HG03442 (cell line): Measurements from ENCODE around the gene CUX1.
"Not testable (repeated sequence)": the region's sequence is repeated elsewhere in the genome, so short reads cannot be mapped to it uniquely, and the experiment has no call there.

Experiments
- ATAC-seq: cut with Tn5 transposase; IDR thresholded peaks from one replicate; pipeline ENCODE4 v1.9.1; 2021; ENCODE audit warnings: mild to moderate bottlenecking, moderate library complexity; ENCODE audit not compliant: unreplicated experiment

Gene CUX1

GRCh38 chr7:101975046-101975445 is 157.6 kb downstream of the CUX1 start:
- ATAC-seq, result no peak

GRCh38 chr7:101976411-101976810 is 159.0 kb downstream of the CUX1 start:
- ATAC-seq, result no peak

DNA sequence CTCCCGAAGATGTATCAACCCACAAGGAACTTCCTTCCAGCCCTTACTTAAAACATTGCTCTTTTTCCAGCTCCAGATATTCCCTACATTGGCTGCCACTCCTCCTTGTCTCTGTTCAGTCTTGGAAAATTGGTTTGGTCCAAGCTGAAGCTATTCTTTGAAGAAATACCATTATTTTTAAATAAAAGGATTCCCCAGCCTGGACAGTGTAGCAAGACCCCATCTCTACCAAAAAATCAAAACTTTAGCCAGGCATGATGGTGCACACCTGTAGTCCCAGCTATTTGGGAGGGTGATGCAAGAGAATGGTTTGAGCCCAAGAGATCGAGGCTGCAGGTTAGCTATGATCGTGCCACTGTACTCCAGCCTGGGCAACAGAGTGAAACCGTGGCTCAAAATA is 159.8 kb downstream of the CUX1 start:
- ATAC-seq, result no peak

GRCh38 chr7:101978683-101979082 is 161.3 kb downstream of the CUX1 start:
- ATAC-seq, result no peak

GRCh38 chr7:101983147-101983811 is 165.9 kb downstream of the CUX1 start:
- ATAC-seq, result no peak

DNA sequence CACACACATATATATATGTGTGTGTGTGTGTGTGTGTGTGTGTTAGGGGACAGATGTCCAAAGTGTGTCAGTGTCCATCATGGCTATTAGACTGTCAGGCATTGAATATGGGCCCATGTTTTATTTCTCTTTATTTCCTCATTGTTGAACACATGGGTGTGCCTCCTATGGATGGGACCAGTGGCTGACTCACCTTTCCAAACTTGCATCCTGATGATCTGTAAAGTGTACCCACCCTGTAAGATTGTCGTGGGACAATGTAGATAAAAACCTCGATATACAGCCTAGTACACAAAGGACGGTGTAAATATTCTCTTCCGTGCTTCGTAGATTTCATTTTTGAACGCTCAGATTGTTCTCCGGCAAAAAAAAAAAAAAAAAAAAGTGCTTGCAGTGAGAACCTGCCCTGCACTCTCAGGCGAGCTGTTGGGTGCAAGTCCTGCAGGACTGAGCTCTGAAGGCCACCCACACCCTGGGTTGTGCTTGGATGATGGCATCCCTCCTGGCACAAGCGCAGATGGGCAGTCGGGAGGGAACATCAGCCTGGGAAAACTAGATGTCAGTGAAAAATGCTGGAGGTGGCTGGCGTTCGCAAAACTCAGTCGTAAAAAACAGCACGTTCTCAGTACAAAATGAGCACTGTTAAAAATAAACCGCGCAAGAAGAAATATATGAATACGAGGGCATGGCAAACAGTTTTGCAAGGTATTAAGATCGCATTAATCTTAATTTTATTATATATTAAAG is 166.9 kb downstream of the CUX1 start:
- ATAC-seq, result no peak

- no peak for ATAC-seq
These were observed 167.9 kb downstream of the CUX1 start for GRCh38 chr7:101985057-101985902.

GRCh38 chr7:101985903-101986734 is 168.7 kb downstream of the CUX1 start:
- no peak for ATAC-seq

DNA sequence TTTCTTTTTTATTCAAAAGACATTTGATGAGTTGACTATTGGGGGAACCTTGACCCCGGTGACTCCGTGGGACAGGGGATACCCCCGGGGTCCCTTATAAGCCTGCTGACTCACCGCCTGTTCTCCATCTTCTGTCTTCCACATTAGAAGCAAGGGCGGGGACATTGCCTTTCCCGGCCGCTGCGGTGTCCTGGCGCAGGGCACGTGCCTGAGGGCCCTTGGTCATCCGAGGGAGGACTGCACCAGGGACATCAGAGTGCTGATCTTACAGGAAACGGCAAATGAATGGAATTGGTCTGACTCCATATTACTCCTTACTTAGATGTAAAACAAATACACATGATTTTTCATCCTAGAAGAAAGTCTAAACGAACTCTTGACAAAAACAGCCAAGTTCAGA is 170.1 kb downstream of the CUX1 start:
- ATAC-seq, result no peak

- not testable (repeated sequence) for ATAC-seq
These were observed 170.6 kb downstream of the CUX1 start for GRCh38 chr7:101988060-101988459.

- no peak for ATAC-seq
These were observed 171.1 kb downstream of the CUX1 start for GRCh38 chr7:101988513-101988912.

- ATAC-seq, result no peak
These were observed 171.7 kb downstream of the CUX1 start for GRCh38 chr7:101989101-101989500.

DNA sequence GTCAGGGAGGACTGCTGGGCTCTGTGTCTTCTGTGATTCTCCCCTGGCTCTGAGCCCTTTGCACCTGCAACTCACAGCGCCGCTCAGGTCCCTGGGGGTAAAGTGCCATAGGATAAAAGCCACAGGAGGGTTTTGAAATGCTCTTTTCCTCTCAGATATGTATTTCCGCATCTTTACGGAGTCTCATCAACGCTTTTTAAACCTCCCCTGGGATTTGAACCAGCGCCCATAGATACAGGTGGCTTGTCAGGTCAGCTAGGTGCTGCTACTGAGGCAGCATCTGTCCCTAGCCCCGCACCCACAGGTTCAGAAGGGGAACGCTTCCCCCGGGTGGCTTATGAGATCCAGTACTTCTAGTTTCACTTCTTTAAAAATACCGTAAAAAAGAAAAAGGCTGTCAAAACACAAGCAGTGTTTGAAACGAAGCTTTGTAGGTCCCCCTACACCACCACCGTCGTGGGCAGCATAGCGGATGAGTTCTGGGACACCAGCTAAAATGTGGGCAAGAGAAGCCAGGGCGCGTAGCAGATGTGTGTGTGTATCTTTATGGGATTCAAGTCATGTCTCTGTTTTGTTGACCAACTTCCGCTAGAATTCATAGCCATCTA is 173.5 kb downstream of the CUX1 start:
- ATAC-seq, result peak; percentile 82

DNA sequence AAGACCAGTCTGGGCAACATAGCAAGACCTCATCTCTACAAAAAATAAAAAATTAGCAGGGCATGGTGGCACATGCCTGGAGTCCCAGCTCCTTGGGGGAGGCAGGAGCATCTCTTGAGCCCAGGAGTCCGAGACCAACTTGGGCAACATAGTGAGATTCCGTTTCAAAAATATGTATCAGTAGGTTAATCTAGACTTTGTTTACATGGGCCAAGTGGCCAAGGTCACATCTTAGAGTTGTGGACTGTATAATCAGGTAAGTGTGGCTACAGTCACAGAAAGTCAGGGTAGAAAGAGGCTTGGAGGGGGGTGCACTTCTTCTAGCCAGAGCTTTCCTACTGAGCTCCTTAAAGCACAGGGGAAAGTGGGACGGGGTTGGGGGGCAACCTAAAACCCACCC is 174.4 kb downstream of the CUX1 start:
- ATAC-seq, result no peak

- no peak for ATAC-seq
These were observed 175.9 kb downstream of the CUX1 start for GRCh38 chr7:101993311-101993710.

GRCh38 chr7:101995121-101995520 is 177.7 kb downstream of the CUX1 start:
- ATAC-seq, result no peak

DNA sequence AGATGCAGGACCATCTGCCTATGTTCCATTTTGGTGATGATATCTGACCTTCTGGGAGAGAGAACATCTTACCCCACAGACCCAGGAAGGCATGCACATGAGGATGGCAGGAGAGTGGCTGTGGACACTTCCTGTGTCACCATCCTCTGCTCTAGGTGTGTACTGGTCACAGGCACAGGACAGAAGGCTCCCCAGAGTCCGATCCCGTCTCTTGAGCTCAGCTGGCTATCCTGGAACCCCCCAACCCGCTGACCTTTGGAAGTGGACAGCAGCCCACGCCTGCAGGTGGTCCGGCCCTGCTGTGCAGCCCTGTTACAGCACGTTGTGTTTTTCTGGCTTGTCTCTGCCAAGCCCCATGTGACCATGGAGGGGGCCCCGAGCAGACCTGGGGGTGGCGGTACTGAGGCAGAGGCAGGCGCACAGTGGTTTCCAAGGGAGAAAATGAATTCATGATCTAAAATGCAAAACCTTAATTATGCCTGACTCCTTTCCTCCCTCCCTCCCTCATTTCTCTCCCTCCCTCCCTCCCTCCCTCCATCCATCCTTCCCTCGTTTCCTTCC is 178.8 kb downstream of the CUX1 start:
- no peak for ATAC-seq

- no peak for ATAC-seq
These were observed 179.4 kb downstream of the CUX1 start for GRCh38 chr7:101996876-101997275.

DNA sequence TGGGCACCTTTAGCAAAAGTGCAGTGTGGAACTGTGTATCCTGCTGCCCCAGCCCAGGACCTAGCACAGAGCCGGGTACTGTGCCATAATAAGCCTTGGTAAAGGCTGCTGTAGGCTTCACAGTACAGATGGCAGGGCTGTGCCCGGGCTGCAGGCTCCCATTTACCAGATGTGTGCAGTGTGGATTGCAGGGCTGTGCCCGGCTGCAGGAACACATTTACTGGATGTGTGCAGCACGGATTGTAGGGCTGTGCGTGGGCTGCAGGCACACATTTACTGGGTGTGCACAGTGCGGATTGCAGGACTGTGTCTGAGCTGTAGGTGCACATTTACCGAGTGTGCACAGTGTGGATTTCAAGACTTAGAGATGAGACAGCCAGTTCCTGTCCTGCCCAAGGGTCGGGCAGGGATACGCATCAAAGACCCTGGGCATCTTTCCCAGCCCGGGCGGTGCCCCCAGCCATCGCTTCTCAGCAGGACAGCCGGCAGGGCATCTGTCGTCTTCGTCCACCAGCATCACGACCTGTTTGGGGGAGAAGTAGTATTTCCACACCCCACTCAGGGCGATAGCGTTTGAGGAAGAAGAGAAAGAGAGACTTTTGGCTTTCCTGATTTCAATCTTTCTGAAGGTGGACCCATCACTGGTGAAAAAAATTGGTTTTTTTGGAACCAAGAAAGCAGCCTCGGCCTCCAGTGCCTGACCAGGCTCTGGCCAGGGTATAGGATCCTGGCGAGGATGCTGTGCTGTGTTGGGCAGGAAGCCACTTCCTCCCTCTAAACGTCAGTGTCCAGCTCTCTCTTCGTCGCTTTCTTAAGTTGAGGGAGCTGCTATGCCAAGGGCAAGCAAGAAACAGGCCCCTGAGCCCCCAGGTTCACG is 180.8 kb downstream of the CUX1 start:
- no peak for ATAC-seq
